ENCODE data around the gene RBPJ.

Gene RBPJ

GRCh38 chr4:26369581-26369980, 48.8 kb downstream of the RBPJ start:
- H4K20me1 ChIP-seq (ENCODE audit: insufficient read depth, low read length) = peaks cover 11% of the 10 kb centered on the region; the same call in 1 of the 2 replicates
- peaks cover 46% of the 10 kb centered on the region for H3K79me2 ChIP-seq (ENCODE audit: low read length)
- no peak overlapping the region for H3K9ac ChIP-seq (ENCODE audit: low read length)
- H3K27me3 ChIP-seq (replicated peaks; ENCODE audit: insufficient read depth, low read length) = 0 out of 2 replicates have a peak, but pooled peaks cover 7% of the 10 kb centered on the region
- no peak for TF ChIP-seq EZH2phosphoT487 (IDR thresholded peaks at IDR 0.05; ENCODE audit: low read length)
- no peak for TF ChIP-seq EZH2 (optimal IDR thresholded peaks at IDR 0.05; ENCODE audit: low read depth, low read length)
- TF ChIP-seq, protein P1, sequence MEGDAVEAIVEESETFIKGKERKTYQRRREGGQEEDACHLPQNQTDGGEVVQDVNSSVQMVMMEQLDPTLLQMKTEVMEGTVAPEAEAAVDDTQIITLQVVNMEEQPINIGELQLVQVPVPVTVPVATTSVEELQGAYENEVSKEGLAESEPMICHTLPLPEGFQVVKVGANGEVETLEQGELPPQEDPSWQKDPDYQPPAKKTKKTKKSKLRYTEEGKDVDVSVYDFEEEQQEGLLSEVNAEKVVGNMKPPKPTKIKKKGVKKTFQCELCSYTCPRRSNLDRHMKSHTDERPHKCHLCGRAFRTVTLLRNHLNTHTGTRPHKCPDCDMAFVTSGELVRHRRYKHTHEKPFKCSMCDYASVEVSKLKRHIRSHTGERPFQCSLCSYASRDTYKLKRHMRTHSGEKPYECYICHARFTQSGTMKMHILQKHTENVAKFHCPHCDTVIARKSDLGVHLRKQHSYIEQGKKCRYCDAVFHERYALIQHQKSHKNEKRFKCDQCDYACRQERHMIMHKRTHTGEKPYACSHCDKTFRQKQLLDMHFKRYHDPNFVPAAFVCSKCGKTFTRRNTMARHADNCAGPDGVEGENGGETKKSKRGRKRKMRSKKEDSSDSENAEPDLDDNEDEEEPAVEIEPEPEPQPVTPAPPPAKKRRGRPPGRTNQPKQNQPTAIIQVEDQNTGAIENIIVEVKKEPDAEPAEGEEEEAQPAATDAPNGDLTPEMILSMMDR (IDR thresholded peaks at IDR 0.05; ENCODE audit: low read length) = no peak
- no peak overlapping the region for H3K4me2 ChIP-seq (ENCODE audit: low read depth, low read length)
- no peak overlapping the region for H2AFZ ChIP-seq (ENCODE audit: low read length)
- H3F3A ChIP-seq (ENCODE audit: insufficient read depth, low read length) = 0 out of 2 replicates have a peak, but pooled peaks cover 11% of the 10 kb centered on the region
- H3K9me2 ChIP-seq (replicated peaks; ENCODE audit: insufficient read depth, low read length) = no peaks in the 10 kb centered on the region
- H3K9me3 ChIP-seq (replicated peaks; ENCODE audit: insufficient read depth, low read length) = no peaks in the 10 kb centered on the region
- no peaks in the 10 kb centered on the region for H3K36me3 ChIP-seq (replicated peaks; ENCODE audit: insufficient read depth, low read length)
- no peak overlapping the region for H3K27ac ChIP-seq (ENCODE audit: low read length)
- H3K4me3 ChIP-seq (ENCODE audit: low read length) = no peak overlapping the region
- no peak for DNase-seq
- peaks cover 18% of the 10 kb centered on the region for H3K4me1 ChIP-seq (ENCODE audit: low read length)

- peaks cover 56% of the 10 kb centered on the region for H3K79me2 ChIP-seq (ENCODE audit: low read length)
- H3K4me1 ChIP-seq (ENCODE audit: low read length) = peaks cover 27% of the 10 kb centered on the region
- H3K27me3 ChIP-seq (replicated peaks; ENCODE audit: insufficient read depth, low read length) = 0 out of 2 replicates have a peak, but pooled peaks cover 7% of the 10 kb centered on the region
- DNase-seq = no peak
- no peak overlapping the region for H3K4me2 ChIP-seq (ENCODE audit: low read depth, low read length)
- peaks cover 19% of the 10 kb centered on the region for H4K20me1 ChIP-seq (ENCODE audit: insufficient read depth, low read length)
- no peak overlapping the region for H3K9ac ChIP-seq (ENCODE audit: low read length)
- no peaks in the 10 kb centered on the region for H3K36me3 ChIP-seq (replicated peaks; ENCODE audit: insufficient read depth, low read length)
- no peak overlapping the region for H2AFZ ChIP-seq (ENCODE audit: low read length)
- H3K9me3 ChIP-seq (replicated peaks; ENCODE audit: insufficient read depth, low read length) = no peaks in the 10 kb centered on the region
- no peak for TF ChIP-seq EZH2 (optimal IDR thresholded peaks at IDR 0.05; ENCODE audit: low read depth, low read length)
- no peak overlapping the region for H3K4me3 ChIP-seq (ENCODE audit: low read length)
- H3K9me2 ChIP-seq (replicated peaks; ENCODE audit: insufficient read depth, low read length) = no peaks in the 10 kb centered on the region
- H3F3A ChIP-seq (ENCODE audit: insufficient read depth, low read length) = 0 out of 2 replicates have a peak, but pooled peaks cover 11% of the 10 kb centered on the region
- no peak overlapping the region for H3K27ac ChIP-seq (ENCODE audit: low read length)
These were observed 51.3 kb downstream of the RBPJ start for GRCh38 chr4:26372076-26372475.

DNA sequence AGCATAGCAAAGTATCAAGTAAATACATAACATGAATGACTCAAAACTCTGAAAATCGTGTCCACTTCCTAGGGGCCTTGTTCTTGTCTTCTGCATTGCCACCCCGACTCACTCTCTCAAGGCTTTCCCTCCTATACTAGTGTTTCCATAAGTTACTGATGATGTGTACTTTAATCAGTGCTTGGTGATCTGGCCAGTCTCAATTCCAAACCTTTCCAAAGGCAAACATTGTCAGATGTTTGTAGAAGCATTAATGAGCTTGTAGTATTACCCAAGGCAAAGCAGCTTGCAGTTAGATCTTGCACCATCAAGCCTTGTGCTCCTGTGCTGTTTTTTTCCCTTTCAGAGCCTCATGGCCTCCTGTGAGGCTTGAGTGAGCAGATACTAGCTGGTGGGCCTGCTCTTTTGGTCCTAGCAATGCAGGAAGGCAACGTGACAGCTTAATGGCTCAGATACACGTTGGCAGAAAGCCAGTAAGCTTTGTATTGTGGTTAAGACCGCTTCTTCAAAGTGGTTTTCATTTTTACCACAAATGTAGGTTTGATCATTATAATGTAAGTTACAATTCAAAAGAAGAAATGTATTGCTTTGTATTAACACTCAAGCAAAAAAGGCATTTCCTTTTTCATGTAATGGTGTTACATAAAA, 51.8 kb downstream of the RBPJ start:
- H3K79me2 ChIP-seq (ENCODE audit: low read length) = peaks cover 55% of the 10 kb centered on the region
- no peaks in the 10 kb centered on the region for H3K9me2 ChIP-seq (replicated peaks; ENCODE audit: insufficient read depth, low read length)
- H3K27ac ChIP-seq (ENCODE audit: low read length) = no peak overlapping the region

More for the DNA sequence above, 51.8 kb downstream of the RBPJ start:
- Histone ChIP-seq H2AFZ (ENCODE audit: low read length) (no peak overlapping the region), H3F3A (ENCODE audit: insufficient read depth, low read length) (peaks cover 16% of the 10 kb centered on the region; the same call in 1 of the 2 replicates), H3K36me3 (replicated peaks; ENCODE audit: insufficient read depth, low read length) (no peaks in the 10 kb centered on the region), H3K27me3 (replicated peaks; ENCODE audit: insufficient read depth, low read length) (0 out of 2 replicates have a peak, but pooled peaks cover 7% of the 10 kb centered on the region), H3K9me3 (replicated peaks; ENCODE audit: insufficient read depth, low read length) (no peaks in the 10 kb centered on the region), H3K9ac (ENCODE audit: low read length) (no peak overlapping the region), H3K4me1 (ENCODE audit: low read length) (peaks cover 33% of the 10 kb centered on the region), H3K4me2 (ENCODE audit: low read depth, low read length) (peak overlapping the region; percentile 0; the same call in 1 of the 2 replicates), H3K4me3 (ENCODE audit: low read length) (no peak overlapping the region), H4K20me1 (ENCODE audit: insufficient read depth, low read length) (peaks cover 19% of the 10 kb centered on the region)
- DNase-seq = peak; percentile 92
- TF ChIP-seq, protein P1 (IDR thresholded peaks at IDR 0.05; ENCODE audit: low read length) = no peak

All from MM.1S (cell line).